SH-SY5Y (cell line): Measurements from ENCODE around the gene CHD2.

ENCODE experiments used
- GATA2 ChIP-seq: IDR thresholded peaks from 2 replicates; pipeline ENCODE4 v1.6.1; 2011; ENCODE audit warnings: mild to moderate bottlenecking, low read depth, low read length
- GATA3 ChIP-seq: IDR thresholded peaks from 2 replicates; pipeline ENCODE4 v1.6.1; 2011; ENCODE audit warnings: low read depth, mild to moderate bottlenecking, low read length, moderate library complexity

Gene CHD2

DNA sequence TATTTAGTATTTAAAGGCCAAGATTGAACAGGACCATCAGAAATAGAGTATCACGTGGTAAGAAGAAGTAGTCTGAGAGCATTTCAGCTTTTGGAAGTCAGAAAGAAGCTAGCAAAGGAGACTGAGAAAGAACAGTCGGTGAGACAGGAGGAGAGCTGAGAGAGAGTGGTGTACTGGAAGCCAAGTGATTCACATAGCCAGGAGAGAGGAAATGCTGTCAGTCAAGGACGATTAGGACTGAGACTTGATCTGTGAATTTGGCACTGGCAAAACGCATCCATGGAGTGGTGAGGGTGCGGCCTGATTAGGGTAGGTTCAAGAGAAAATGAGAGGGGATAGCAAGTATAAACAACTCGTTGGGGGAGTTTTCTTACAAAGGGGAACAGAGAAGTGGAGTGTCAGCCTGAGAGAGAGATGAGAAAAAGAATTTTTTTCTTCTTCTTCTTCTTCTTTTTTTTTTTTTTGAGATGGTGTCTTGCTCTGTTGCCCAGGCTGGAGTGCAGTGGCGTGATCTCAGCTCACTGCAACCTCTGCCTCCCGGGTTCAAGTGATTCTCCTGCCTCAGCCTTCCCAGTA lies 44.9 kb downstream of the CHD2 start:
- TF ChIP-seq GATA2 (no peak), GATA3 (no peak)

DNA sequence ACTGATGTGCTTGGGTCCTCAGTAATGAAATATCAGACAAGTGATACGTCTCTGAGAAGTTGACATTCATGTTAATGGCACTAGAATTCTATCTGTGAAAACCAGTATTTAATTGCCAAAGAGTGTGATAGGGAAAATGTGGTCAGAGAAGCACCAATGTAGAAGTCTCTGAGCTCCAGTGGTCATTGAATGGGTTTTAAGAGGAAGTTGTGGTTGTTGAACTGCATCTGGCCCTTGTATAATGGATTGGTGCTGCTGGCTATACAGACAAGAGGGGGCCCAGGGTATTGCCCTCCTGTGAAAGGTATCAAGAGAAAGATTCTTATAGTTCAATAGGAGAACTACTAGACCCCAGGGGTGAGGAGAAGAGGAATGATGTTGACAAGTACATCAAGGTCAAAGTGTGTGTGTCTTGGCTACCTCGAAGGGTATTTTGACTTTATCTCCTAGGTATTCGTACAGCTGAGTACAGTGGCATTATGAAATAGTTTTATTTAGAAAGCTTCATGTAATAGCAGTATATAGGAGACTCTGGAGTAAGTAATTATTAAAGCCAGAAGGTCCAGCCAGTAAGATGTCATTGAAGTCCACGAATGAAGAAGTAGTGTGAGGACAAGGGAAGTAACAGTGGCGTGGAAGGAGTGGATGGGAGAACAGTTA lies 47.1 kb downstream of the CHD2 start:
- no peak for TF ChIP-seq GATA3
- TF ChIP-seq GATA2, result no peak

DNA sequence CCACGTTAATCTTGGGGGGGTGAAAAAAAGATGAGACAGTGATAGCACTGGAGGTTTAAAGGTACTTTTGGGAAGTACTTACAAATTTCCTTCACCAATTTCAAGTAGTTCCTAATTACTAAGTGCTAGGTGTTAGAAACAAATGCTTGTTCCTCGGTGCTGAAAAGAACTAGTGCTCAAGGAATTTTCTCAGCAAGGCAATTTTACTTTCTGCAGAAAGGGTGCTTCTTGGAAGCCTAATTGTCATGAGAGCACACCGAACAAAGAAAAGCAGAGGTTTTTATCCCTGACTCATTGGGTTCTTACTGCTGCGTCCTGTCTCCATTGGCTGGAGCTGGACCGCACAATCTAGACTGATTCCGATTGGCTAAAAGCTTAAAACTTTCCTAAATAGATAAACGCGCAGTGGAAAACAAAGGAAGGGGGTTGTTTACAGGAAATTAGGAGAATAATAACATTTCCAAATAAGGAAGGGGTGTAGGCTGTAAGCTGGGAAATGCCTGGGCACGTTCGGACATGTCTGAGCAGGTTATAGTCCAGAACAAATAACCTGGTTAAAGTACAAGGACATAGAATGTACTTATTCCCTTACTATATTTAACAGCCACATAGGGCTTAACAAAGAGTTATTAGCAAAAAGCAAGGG lies 49.6 kb downstream of the CHD2 start:
- TF ChIP-seq GATA3 (no peak), GATA2 (no peak)

DNA sequence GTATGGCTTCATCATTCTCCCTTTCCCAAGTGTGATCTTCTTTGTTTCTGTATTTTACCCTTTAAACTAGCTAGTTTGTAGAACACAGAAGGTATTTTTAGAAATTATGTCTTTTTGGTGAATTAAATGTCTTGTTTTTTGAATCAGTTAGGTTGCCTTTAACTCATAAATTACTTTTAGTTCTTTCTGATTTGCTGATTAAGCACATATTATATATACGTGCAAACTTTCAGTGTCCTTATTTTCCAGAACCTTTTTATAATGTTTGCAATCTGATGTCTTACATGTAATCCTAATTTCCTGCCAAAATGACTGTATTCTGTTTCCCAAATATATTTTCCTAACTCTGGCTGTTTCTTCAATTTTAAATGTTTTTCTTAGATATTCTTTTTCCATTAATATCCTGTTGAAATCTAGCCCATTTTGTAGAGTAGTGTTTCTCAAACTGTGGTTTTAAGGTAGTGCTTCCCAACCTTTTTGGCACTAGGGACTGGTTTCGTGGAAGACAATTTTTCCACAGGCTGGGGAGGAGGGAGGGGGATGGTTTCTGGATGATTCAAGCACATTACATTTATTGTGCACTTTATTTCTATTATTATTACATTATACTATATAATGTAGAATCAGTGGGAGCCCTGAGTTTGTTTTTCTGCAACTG lies 51.8 kb downstream of the CHD2 start:
- TF ChIP-seq GATA3 (no peak), GATA2 (no peak)

DNA sequence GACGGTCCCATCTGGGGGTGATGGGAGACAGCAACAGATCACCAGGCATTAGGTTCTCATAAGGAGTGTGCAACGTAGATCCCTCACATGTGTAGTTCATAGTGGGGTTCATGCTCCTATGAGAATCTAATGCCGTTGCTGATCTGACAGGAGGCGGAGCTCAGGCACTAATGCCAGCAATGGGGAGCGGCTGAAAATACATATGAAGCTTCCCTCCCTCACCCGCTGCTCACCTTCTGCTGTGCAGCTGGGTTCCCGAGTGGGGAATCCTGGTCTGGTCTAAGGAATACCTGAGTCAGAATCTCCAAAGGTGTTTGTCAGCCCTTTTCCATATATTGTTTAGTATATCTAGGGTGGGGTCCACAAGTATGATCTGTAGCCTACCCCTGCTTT lies 52.3 kb downstream of the CHD2 start:
- TF ChIP-seq GATA2 (no peak), GATA3 (no peak)

DNA sequence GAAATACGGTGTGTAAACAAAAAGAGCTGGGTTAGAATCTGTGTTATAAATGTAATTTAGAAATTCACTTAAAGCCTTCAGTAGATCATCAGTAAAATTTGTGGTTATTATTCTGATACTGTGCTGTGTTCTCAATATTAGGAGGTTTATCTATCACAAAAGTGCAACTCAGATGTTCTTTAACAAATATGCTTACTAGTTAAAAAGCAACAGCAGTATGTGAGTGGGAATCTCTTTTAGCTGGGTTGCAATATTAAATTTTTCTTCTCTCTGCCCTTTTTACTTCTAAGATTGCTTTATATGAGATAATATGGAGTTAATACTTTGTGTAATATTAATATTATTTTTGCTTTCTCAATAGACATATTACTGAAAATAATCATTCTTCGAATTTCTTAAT lies 53.4 kb downstream of the CHD2 start:
- no peak for TF ChIP-seq GATA2
- TF ChIP-seq GATA3, result no peak

DNA sequence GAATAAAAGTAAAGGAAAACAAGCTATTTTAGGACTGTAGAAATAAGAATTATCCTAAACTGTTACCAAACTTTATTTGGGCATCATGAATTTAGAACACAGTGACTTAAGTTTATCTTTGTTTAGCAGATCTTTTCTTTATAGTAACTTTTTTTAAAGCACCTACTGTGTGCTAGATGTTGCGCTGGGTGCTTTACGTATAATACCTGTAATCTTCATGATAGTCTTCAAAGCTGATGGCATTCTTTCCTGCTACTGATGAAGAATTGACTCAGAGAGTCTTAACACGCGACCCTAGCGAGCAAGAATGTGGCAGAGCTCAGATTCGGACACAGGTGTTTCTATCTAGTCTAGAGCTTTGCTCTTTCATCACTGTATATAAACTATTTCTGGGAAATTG lies 53.9 kb downstream of the CHD2 start:
- no peak for TF ChIP-seq GATA3
- no peak for TF ChIP-seq GATA2

DNA sequence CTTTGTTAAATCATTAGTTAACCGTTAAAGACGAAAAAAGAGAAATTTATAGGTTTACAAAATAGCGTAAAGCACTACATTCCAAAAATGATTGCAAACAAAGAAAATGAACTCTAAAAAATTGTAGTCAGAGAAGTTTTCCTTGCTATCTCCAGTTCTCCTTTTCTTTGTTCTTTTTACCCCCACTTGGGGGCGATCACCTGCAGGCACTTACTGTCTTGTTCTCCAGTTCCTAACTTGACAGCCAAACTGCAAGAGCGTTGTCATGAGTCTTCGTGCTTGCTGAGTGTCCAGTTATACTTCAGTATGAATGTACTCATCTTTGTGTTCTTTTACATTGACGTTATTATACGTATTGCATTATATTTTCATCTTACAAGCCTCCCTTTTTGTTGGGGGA lies 54.5 kb downstream of the CHD2 start:
- no peak for TF ChIP-seq GATA3

DNA sequence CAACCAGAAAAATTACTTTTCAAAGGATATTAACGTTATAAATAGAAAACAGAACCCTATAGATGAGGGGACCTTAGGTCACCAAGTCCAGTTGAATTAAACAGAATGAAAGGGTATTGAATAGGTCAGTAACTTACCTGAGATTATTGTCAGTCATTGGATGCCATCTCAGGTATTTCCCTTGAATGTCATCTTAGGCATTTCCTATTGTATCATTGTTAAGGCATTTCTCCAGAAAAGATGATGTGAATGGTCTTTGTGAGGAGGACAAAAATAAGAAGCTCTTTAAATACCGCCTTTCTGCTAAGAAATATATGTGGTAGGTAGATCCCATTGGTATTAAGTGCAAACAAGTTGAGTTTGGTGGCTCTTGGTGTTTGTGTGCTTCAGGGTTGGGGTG lies 55.6 kb downstream of the CHD2 start:
- no peak for TF ChIP-seq GATA2
- no peak for TF ChIP-seq GATA3

DNA sequence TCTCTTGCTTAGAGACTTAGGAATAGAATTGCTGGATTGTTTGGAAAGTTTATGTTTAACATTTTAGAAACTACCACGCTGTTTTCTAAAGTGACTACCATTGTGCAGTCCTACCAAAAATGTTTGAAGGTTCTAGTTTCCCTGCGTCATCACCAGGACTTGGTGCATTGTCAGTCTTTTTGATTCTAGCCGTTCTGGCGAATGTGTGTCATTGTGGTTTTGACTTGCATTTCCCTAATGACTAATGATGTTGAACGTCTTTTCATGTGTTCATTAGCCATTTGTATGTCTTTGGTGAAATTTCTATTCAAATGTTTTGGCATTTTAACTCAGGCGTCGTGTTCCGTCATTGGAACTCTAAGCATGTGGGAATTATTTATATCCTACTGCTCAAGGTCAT lies 58.0 kb downstream of the CHD2 start:
- no peak for TF ChIP-seq GATA3
- no peak for TF ChIP-seq GATA2

DNA sequence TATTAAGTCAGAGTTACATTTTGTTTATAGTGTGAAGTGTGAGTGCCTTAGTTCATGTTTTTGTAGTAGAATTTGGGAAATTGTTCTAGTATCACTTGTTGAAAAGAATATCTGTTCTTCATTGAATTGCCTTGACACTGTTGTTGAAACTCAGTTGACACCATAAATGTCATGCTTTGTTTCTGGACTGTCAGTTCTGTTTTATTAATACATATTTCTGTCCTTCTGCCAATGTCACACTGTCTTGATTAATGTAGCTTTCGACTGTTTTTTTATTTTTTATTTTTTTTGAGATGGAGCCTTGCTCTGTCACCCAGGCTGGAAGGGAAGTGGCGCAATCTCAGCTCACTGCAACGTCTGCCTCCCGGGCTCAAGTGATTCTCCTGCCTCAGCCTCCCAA lies 59.1 kb downstream of the CHD2 start:
- TF ChIP-seq GATA2, result no peak
- no peak for TF ChIP-seq GATA3

DNA sequence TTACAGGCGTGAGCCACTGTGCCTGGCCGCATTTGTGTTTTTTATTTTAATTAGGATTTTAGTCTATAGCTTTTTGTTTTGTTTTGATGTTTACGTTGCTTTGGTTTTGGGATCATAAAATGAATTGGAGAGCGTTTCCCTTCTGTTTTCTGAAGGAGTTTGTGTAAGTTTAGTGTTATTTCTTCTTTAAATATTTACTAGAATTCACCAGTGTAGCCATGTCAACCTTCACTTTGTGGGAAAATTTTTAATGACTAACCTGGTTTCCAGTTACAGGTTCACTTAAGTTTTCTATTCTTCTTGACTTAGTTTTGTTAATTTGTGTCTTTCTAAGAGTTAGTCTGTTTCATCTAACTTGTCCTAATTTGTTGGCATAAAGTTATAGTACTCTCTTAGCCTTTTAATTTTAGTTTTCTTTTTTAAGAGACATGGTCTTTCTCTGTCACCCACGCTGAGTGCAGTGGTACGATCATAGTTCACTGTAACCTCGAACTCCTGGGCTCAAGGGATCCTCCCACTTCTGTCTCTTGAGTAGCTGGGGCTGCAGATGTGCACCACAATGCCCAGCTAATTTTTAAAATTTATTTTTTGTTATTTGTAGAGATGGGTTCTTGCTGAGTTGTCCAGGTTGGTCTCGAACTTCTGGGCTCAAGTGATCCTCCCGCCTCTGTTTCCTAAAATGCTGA lies 61.0 kb downstream of the CHD2 start:
- TF ChIP-seq GATA2, result no peak
- no peak for TF ChIP-seq GATA3

DNA sequence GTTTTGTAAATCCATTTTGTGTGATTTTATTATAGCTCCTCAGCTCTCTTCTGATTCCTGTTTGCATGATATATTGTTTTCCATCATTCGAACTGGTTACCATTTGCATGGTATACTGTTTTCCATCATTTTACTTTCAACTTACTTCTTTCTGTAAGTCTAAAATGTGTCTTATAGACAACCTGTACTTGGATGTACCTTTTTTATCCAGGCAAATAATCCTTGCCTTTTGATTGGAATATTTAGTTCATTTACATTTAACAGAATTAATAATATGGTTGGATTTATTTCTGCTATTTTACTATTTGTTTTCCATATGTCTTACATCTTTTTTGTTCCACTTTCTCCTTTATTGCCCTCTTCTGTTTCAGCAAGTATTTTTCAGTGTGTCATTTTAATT lies 62.8 kb downstream of the CHD2 start:
- TF ChIP-seq GATA3 (no peak), GATA2 (no peak)

DNA sequence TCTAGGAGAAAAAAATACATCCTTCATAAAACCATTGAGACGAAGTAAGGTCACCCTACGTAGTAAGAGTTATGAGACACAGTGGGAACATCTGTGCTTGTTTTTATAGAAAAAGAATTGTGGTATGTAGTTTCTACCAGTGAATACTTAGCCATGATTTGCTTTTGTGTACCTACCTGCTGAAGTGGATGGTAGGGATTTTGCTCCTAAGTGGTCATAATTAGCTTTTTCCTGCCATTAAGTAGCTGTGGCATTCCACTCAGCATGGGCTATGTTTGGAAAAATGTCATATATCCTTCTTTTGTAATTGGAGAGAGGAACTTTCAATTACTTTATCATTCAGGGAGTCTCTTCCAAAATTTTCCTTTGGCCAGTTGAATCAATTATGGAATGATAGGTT lies 63.7 kb downstream of the CHD2 start:
- TF ChIP-seq GATA3 (no peak), GATA2 (no peak)
